Osteocyte (in vitro differentiated cells): ENCODE data around the gene LRRC10. TPM values are rescaled to one million over a fixed set of nuclear protein-coding genes. Genes with fewer than 3 reads are reported as not detected.

Experiments used
- DNase-seq: peaks from one replicate; pipeline ENCODE4 v3.0.0; 2021; ENCODE audit warnings: mixed read lengths; ENCODE audit not compliant: unreplicated experiment; ENCODE audit errors: extremely low spot score
- H3K27ac Mint-ChIP-seq: one replicate; pipeline ENCODE4 v1.8.0; 2021; ENCODE audit warnings: mild to moderate bottlenecking, mixed read lengths; ENCODE audit not compliant: unreplicated experiment
- H3K27me3 Mint-ChIP-seq: one replicate; pipeline ENCODE4 v1.8.0; 2021; ENCODE audit warnings: mixed read lengths; ENCODE audit not compliant: unreplicated experiment
- H3K36me3 Mint-ChIP-seq: one replicate; pipeline ENCODE4 v1.8.0; 2021; ENCODE audit warnings: mixed read lengths; ENCODE audit not compliant: unreplicated experiment
- H3K4me1 Mint-ChIP-seq: one replicate; pipeline ENCODE4 v1.8.0; 2021; ENCODE audit warnings: mixed read lengths; ENCODE audit not compliant: unreplicated experiment
- H3K4me3 Mint-ChIP-seq: one replicate; pipeline ENCODE4 v1.8.0; 2021; ENCODE audit warnings: mild to moderate bottlenecking, moderate library complexity, mixed read lengths; ENCODE audit not compliant: unreplicated experiment
- H3K9me3 Mint-ChIP-seq: one replicate; pipeline ENCODE4 v1.8.0; 2021; ENCODE audit warnings: mixed read lengths; ENCODE audit not compliant: unreplicated experiment
- total RNA-seq: library from RNA; stranded (reverse); gene quantifications from 2 replicates; pipeline ENCODE4 v1.2.1, GENCODE V29; 2021
- TF ChIP-seq, protein P1 (sequence below): fragments of 200-600 bp; sonication (generic); IDR thresholded peaks from 2 replicates; pipeline ENCODE4 v1.5.0; 2021; ENCODE audit warnings: antibody characterized with exemption, mild to moderate bottlenecking, moderate library complexity

Gene LRRC10
- total RNA-seq, 1 donor from 2014 or later = not detected

DNA sequence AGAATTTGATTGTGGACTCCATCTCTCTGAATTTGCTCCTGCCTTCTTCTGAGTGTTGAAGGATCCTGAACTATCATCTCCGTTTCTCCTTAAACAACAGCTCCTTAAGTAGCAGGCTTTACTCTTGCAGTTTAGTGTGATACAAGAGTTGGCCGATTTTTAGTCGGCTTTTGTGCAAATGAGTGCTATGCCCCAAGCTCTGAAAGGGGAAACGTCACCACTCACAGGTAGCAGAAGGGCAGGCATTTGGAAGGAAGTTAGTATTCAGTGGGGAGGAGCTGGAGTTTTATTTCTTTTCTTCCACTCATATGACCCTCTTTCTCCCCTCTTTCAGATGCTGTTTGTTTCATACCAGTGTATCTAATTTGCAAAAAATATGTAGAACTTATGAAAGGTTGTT, 36.5 kb upstream of the LRRC10 start:
- no peak overlapping the region for H3K4me3 Mint-ChIP-seq
- no peak overlapping the region for H3K27ac Mint-ChIP-seq
- H3K36me3 Mint-ChIP-seq = no peaks in the 10 kb centered on the region
- no peaks in the 10 kb centered on the region for H3K27me3 Mint-ChIP-seq
- no peak for DNase-seq
- no peaks in the 10 kb centered on the region for H3K9me3 Mint-ChIP-seq
- H3K4me1 Mint-ChIP-seq = no peaks in the 10 kb centered on the region
- TF ChIP-seq, protein P1, sequence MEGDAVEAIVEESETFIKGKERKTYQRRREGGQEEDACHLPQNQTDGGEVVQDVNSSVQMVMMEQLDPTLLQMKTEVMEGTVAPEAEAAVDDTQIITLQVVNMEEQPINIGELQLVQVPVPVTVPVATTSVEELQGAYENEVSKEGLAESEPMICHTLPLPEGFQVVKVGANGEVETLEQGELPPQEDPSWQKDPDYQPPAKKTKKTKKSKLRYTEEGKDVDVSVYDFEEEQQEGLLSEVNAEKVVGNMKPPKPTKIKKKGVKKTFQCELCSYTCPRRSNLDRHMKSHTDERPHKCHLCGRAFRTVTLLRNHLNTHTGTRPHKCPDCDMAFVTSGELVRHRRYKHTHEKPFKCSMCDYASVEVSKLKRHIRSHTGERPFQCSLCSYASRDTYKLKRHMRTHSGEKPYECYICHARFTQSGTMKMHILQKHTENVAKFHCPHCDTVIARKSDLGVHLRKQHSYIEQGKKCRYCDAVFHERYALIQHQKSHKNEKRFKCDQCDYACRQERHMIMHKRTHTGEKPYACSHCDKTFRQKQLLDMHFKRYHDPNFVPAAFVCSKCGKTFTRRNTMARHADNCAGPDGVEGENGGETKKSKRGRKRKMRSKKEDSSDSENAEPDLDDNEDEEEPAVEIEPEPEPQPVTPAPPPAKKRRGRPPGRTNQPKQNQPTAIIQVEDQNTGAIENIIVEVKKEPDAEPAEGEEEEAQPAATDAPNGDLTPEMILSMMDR = no peak

DNA sequence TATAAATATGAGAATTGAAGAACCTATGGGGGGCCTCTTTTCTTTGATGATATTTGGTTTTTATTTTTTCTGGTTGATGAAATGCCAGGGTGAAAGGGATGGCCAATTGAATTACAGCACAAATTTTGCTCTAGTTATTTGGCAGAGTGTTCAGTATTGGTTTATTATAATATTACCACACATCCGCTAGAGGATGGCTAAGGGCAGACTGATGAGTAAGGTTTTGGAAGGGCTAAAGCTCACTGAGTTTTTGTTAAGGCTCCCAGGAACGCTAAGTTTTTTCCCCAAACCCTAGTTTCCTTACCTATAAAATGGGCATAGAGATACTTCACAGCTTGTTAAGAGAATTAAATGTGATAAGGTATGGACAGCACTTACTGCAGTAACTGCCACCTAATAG, 34.3 kb upstream of the LRRC10 start:
- no peak for DNase-seq
- no peaks in the 10 kb centered on the region for H3K36me3 Mint-ChIP-seq
- H3K4me3 Mint-ChIP-seq = no peak overlapping the region
- no peak overlapping the region for H3K27ac Mint-ChIP-seq
- TF ChIP-seq, protein P1 = no peak
- H3K4me1 Mint-ChIP-seq = no peaks in the 10 kb centered on the region
- H3K27me3 Mint-ChIP-seq = no peaks in the 10 kb centered on the region
- H3K9me3 Mint-ChIP-seq = no peaks in the 10 kb centered on the region

DNA sequence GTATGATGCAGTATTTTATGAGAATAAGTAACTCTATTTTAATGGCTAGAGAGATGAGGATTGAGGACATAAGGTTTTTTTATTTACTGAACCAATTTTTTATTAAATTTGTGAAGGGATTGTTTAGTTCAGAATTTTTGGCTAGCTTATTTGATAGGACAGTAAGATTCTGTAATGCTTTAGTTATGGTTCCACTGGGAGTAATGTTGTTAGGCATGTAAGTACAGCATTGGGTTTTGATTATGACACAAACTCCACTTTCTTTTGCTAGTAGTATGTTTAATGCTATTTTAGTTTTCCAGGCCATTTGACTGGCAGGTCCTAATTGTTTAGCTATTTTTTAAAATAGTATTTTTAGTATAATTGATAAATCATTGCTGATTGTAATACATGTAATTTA, 33.8 kb upstream of the LRRC10 start:
- no peak for DNase-seq
- Mint-ChIP-seq H3K27me3 (no peaks in the 10 kb centered on the region), H3K27ac (no peak overlapping the region), H3K9me3 (no peaks in the 10 kb centered on the region), H3K36me3 (no peaks in the 10 kb centered on the region), H3K4me3 (no peak overlapping the region), H3K4me1 (peaks cover under 1% of the 10 kb centered on the region)
- TF ChIP-seq, protein P1 = no peak

DNA sequence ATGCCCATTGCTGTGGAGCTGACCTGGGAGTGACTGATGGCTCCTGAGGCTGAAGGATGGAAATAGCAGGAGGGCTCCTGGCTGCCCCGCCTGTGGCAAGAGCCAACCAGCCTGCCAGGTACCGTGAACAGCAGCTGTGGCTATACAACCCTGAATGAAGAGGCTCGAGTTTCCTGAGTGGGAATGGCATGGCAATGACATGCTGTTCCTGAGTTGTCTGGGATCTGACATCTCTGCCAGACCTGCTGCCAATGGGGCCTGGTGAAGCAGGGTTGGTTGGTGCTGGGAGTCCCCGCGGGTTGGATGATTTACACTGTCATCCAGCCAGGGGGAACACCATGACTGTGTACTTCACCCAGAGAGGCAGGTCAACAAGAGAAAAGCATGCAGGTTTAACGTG, 31.8 kb upstream of the LRRC10 start:
- Mint-ChIP-seq H3K27ac (no peak overlapping the region), H3K4me3 (no peak overlapping the region), H3K9me3 (no peaks in the 10 kb centered on the region), H3K4me1 (peaks cover 2% of the 10 kb centered on the region), H3K27me3 (no peaks in the 10 kb centered on the region), H3K36me3 (no peaks in the 10 kb centered on the region)
- TF ChIP-seq, protein P1 = no peak
- DNase-seq = no peak

DNA sequence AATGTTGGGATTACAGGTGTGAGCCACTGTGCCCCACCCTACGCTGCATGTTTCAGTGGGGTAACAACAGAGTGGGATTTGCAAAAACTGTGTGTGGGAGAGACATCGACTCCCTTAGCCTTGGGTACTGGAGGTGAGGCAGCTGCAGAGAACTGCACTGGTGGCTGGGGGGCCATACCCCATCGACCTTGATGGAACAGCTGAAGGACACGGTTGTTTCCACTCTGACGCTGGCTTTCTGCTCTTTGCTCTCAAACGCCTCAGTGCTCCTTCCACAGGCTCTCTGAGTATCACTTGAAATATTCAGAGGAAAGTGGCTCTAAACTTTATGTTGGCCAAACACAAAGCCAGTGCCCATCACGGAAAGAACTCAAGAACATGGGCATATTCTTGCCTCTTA, 30.8 kb upstream of the LRRC10 start:
- H3K27ac Mint-ChIP-seq = no peak overlapping the region
- no peaks in the 10 kb centered on the region for H3K9me3 Mint-ChIP-seq
- peaks cover 2% of the 10 kb centered on the region for H3K4me1 Mint-ChIP-seq
- H3K36me3 Mint-ChIP-seq = no peaks in the 10 kb centered on the region
- TF ChIP-seq, protein P1 = no peak
- H3K4me3 Mint-ChIP-seq = no peak overlapping the region
- no peak for DNase-seq
- no peaks in the 10 kb centered on the region for H3K27me3 Mint-ChIP-seq
